GM19467 (cell line): ENCODE results near the gene FLCN.
"Not testable (repeated sequence)": the region's sequence is repeated elsewhere in the genome, so short reads cannot be mapped to it uniquely, and the experiment has no call there.

Source experiments
- ATAC-seq: cut with Tn5 transposase; IDR thresholded peaks from one replicate; pipeline ENCODE4 v1.9.1; 2021; ENCODE audit warnings: mild to moderate bottlenecking, moderate library complexity; ENCODE audit not compliant: unreplicated experiment

The FLCN gene

GRCh38 chr17:17214646-17215436 lies 22.1 kb downstream of the FLCN start:
- no peak for ATAC-seq

- no peak for ATAC-seq
These were observed 23.2 kb downstream of the FLCN start for GRCh38 chr17:17213775-17214174.

- ATAC-seq, result no peak
These were observed 29.0 kb downstream of the FLCN start for GRCh38 chr17:17207998-17208397.

GRCh38 chr17:17206913-17207335 lies 30.0 kb downstream of the FLCN start:
- no peak for ATAC-seq

- peak; percentile 46 for ATAC-seq
These were observed 30.6 kb downstream of the FLCN start, which contains the start of gene PLD6 for GRCh38 chr17:17206124-17206912. Gene PLD6, minus strand, starts transcription at chr17:17206333. Its CDS starts 47 bp downstream, at chr17:17206286.

- ATAC-seq, result peak; percentile 48
These were observed 31.4 kb downstream of the FLCN start for GRCh38 chr17:17205368-17206123.

GRCh38 chr17:17204635-17205231 lies 32.2 kb downstream of the FLCN start:
- ATAC-seq, result no peak

GRCh38 chr17:17204041-17204591 lies 32.9 kb downstream of the FLCN start:
- ATAC-seq, result no peak

GRCh38 chr17:17203173-17203730 lies 33.7 kb downstream of the FLCN start:
- no peak for ATAC-seq

- no peak for ATAC-seq
These were observed 35.1 kb downstream of the FLCN start for GRCh38 chr17:17201907-17202306.

GRCh38 chr17:17201271-17201670 lies 35.7 kb downstream of the FLCN start:
- ATAC-seq, result no peak

GRCh38 chr17:17200831-17201230 lies 36.1 kb downstream of the FLCN start:
- ATAC-seq, result no peak

- ATAC-seq, result no peak
These were observed 36.7 kb downstream of the FLCN start for GRCh38 chr17:17200311-17200710.

GRCh38 chr17:17198281-17198680 lies 38.7 kb downstream of the FLCN start:
- no peak for ATAC-seq

- no peak for ATAC-seq
These were observed 40.2 kb downstream of the FLCN start for GRCh38 chr17:17196776-17197175.

GRCh38 chr17:17195466-17195865 lies 41.5 kb downstream of the FLCN start:
- not testable (repeated sequence) for ATAC-seq

GRCh38 chr17:17191961-17192381 lies 45.0 kb downstream of the FLCN start:
- no peak for ATAC-seq

GRCh38 chr17:17191346-17191792 lies 45.6 kb downstream of the FLCN start:
- ATAC-seq, result no peak

GRCh38 chr17:17190188-17190587 lies 46.8 kb downstream of the FLCN start:
- ATAC-seq, result no peak

GRCh38 chr17:17189559-17189958 lies 47.4 kb downstream of the FLCN start:
- no peak for ATAC-seq
